HG03103 (cell line): ENCODE results near the gene PRDM16.

ENCODE experiments used
- ATAC-seq: cut with Tn5 transposase; IDR thresholded peaks from one replicate; pipeline ENCODE4 v1.9.1; 2021; ENCODE audit warnings: low read depth; ENCODE audit not compliant: unreplicated experiment

The PRDM16 gene

DNA sequence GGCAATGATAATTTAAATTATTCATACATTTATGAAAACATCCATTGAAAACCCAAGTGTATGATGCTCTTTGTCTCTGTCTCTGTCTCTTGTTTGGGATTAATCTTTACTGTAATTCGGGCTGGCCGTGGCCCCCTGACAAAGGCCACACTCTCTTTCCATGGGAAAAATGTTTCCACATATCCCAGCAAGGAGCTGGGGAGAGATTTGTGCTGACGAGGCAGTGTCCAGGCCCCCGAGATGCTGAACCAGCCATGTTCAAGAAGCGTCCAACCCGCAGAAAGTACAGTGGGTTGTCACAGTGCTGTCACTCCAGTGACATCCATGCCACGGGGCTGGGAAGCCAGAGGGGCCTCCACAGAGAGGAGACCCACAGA, 147.0 kb downstream of the PRDM16 start:
- ATAC-seq, result no peak

DNA sequence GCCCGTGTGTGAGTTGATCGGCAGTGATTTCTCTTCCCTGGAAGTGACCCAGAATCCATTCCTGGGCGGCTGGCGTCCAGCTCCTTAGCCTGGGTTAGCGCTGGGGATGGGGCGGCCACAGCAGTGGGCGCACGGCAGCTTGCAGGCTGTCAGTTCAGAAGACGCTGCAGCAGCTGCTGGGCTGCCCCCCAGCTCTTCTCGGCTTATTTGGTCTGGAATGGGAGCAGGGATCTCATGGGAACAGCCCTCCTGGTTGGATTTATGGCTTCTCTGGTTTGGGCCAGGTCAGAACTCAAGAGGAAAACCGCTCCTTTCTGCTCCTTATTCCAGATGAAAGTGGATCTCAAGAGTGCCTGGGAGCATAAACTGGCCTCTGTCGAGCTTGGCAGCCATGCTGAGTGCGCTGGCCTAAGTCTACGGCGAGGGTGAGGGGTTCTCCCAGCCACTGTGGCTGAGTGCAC, 148.2 kb downstream of the PRDM16 start:
- no peak for ATAC-seq

DNA sequence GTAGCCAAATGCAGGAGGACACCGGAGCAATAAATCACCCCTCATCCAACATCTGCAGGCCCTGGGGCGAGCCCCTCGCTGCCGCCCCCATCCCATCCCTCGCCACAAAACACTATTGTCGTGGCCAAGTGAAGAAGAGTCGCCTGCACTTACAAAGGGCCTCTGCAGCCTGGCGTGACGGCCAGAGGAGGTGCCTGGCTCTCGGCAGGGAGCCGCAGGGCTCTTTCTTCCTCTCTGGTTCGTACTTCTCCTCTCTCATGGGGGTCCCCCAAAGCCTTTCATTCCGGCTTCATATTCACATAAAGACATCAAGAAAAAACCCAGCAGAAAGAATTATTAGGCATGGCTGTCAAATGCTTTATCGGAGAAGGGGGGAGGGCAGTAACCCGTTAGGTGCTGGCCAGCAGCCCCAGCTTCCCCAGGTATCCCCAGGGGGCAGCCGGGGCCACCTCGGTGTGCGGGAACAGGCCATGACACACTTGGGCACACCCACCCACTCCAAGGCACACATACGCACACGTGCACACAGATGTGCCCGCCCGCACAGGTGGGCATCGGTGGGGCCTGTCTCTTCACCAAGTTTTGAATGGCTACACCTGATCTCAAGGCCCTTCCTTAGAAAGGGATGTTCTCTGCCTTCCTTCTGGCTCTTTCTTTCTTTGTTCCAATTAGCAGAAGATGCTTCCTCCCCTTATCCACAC, 149.1 kb downstream of the PRDM16 start:
- no peak for ATAC-seq

DNA sequence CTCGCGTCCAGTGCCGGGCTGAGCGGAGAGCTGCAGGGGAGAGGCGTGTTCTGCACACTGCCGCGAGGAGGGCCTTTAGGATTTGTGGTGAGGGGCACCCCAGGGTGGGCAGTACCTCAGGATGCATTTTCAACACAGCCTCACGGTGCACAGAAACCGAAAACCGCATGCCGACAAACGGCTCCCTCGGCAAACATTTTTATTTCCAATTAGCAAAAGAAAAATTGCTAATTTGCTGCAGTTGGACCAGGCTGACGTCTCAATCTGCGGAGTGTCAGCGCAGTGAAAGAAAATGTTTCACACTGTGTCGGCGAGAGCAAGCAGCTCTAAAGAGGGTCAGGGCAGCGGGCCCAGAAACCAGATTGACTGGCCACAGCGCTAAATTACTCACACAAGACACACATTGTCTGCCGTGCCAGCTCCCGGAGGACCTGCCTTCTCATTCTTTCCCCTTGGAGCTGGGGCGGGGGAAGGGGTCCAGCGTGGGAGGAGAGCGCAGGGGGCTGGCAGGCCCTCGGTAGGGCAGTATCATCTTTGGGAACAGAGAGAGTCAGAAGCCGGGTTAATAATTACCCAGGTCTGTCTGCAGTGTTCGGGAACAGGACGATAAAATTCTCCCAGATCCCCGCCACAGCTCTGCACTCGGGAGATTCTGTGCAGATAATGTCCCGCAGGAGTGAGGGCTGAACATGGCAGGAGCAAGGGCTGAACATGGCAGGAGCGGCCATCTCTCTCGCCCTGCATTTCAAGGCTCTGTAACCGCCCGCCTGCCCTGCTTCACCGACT, 150.2 kb downstream of the PRDM16 start:
- ATAC-seq, result no peak

DNA sequence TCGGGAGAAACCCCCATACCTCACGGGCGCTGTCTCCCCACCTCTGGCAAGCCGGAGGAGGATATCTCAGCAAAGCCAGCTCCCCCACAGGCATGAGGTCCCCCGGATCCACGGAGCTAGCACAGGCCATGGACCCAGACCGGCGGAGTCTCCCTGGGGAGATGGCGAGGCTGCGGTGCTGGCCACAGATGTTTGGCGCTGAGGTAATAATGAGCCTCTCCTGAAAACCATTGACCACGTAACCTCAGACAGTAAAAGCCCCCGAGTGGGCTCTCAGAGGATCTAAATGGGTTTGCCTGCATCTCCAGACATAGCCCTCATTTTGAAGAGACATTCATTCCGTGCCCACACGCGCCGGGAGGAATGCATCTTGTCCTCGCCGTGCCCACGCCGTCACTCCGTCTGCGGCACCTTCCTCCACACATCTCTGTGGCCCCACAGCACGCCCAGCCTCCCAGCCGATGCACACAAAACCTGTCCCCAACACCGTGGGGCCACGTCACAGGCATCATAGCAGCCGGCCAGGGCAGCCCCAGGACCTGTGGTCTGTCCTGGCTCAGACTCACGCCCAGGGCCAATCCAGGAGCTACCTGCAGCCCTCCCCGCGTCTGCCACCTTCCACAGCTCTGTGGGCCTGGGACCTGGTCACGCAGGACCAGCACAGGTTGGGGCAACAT, 150.9 kb downstream of the PRDM16 start:
- no peak for ATAC-seq

DNA sequence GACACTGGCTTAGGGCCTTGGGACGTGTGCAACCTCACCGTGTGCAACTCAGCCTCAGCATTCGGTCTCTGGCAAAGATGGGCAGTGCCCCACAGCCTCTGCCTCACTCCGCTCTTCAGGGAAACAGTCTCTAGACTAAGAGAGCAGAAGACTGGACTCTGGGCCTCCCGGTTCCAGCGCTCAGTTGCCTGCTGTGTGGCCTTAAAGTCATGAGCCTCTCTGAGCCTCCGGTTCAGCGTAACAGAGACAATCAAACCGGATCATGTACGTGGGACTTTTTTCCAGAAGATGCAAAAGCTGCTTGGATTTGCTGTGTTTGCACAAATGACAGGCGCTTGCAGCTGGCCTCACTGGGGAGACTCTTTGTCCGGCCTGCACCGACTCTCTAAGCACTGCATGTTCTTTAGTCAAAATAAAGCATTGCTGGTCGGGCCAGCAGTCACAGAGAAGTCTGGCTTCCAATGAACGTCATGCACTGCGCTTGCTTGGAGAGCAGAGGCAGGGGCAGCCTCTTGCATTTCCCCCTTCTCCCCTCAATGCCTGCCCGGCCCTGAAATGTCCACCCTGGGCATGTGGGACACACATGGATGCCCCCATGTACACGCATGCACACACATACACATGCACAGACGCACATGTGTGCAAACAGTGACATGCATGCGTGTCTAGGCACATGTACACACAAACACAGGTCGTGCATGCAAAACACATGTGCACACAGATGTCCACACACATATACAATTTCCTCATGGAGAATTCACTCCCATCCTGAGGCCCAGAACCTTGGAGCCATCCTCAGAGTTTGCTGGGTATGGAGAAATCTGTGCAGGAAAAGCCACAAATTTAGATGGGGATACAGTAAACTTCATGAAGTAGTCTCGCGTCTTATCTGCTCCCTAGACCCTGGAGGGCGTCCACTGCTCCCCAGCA, 152.4 kb downstream of the PRDM16 start:
- ATAC-seq, result no peak

DNA sequence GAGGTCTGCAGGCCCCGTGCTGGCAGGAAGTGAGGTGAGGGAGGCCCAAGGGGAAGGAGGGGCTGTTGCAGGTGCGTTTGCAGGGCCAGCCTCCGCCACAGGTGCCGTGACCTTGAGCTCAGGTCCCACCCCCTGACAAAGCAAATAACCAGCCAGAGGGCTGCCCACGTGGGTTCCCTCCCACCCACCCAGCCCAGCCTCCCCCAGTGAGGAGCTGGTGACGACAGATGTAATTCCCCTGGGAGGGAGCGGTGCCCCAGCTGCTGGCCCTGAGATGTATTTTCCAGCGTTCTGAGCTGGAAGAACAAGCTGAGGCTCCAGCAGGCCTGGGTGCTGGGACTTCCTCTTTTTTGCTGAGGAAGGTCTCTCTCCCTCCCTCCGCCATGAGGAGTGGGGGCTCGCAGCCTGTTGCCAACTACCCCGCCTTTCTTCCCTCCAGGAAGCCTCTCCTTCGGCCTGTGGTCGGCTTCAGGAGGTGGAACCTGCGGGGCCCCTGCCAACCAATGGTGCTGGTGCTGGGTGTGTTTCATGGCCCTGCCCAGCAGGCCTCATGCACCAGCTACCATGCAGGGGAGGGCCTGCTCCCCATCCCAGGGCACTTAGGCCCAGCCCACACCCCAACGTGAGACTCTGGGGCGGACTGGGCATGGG, 153.2 kb downstream of the PRDM16 start:
- ATAC-seq, result no peak

DNA sequence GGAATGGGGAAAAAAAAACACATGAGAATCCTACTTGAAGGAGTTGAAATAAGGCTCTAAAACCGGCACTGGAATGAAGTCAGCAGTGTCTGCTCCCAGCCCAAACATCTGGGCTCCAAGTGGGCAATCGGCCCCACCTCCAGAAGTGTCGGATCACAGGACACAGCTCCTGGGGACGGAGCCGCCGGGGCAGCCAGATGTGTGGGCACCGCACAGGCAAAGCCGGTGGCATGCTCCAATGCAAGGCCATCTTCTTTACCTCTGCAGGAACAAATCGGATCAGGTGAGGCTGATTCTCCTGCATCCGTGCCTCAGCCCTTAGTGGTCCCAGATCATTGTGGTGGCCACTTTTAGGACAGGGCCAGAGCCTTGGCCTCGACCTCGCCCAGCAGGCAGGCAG, 156.7 kb downstream of the PRDM16 start:
- ATAC-seq, result no peak

DNA sequence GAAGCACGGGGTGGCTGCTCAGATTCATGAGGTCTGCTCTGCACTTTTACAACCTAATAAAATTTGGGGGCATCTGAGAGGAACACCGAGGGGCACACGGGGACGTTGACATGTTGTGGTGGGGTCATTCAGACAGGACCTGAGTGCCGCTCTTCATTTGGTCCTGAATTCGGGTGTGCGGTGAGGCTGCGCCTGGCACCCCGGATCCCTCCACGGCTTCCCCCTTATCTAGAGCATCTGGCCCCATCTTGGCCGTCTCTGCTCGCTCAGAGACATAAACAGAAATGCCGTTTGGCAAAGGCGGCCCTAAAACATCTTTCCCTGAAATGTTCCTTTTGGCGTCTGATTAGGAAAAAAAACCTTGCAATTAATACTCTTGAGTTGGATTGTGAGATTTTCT, 157.2 kb downstream of the PRDM16 start:
- ATAC-seq, result no peak

DNA sequence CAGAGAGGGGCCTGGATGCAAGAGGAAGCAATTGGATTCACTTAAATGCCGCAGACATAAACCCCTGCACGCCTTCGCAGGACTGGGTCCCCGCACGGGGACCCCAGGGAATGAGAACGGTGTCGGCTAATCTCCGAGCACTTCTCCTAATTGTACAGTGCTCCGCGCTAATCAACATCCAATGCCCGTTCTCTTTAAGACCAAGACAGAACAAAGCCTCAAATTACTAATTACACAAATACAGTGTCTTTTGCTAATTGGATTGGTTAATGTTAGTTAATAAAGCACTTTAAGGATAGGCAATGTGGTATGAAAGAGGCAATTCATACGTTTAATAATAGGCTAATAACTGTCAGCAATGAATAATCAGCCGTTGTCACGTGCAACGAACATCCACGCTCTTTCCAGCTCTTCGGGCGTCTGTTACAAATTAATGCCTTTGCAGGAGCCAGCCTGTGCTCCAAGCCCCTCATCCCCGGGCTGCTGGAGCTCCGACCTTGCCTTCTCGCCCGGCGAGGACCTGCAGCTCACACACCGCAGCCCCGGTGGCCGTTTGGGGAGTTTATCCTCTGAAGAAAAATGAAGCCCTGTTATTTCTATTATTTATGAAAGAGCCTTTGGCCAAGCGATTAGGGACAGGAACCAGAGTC, 157.8 kb downstream of the PRDM16 start:
- no peak for ATAC-seq

DNA sequence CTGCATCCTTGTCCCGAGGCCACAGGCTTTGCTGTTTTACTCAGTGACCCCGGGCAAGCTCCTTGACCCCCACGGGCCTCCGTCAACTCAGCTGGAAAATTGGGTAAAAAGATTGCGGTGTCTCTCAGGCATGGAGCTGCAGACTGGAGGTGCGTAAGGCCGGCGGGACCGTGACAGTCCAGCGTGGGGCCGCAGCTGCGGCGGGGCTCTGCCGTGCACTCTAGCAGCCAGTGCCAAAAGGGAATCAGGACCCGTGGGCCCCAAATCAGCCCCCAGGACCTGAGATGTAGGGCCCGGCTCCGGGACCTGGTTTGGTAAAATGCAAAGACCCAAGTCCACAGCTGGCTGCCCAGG, 158.3 kb downstream of the PRDM16 start:
- ATAC-seq, result no peak

DNA sequence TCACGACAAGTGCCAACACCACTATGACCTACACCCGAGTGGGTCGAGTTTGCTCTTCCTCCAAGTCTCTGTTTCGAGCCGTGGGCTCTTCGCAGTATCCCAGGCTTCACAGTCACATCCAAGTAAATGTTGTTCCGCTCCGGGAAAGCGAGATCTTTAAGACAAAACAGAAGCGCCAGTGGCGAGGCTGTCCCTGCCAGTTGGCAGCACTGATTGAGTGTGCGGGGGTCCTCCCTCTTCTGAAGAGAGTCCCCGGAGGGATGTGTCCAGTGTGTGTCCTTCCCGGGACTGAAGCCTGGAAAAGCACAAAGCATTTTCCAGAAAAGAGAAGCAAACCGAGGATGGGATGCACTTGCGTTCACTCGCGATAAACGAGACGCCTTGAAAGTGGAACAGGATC, 158.9 kb downstream of the PRDM16 start:
- ATAC-seq, result no peak

DNA sequence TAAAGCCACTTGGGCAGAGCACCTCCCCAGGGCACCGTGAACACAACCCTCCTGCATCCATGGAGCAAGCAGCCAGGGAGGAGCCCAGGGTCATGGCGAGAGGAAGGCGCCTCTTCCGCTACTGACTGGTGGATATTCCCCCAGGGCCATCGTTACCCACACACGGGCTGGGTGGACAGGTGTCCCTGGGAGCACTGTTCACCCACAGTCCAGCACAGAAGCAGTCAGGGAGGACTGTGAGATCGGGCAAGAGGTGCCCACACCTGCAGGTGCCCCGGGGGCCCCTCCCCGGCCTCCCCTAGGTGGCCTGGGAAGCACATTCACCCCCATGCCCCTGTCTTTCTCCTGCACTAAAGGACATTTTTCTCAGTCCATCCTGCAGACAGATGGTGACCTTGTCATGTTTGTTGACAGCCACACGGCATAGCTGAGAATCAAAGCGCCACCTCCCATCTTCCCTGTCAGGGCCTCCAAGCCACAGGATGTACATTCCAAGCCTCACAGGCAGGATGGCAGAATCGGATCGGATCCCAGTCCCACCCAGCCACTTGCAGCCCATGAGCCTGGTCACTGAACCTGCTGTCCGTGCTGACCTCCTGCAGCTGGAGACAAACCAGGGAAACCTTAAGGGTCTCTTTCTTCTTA, 160.2 kb downstream of the PRDM16 start:
- no peak for ATAC-seq

DNA sequence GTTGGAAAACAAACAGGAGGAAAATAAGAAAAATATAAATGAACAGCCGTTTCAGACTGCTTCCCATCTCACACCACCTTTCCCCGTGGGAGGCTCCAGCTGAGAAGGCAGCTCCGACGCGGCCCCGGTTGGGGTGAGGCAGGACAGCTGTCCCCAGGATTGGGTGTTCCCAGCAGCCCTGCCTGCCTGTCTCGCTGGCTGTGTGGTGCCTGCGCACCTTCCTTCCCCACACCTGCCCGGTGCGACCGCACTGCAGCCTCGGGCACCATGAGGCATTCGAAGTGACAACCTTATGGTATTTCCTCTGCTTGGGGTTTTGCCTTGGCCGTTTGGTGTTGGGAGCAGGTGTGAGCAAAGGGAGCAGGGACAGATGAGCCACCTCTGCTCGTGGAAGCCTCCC, 161.6 kb downstream of the PRDM16 start:
- ATAC-seq, result no peak

DNA sequence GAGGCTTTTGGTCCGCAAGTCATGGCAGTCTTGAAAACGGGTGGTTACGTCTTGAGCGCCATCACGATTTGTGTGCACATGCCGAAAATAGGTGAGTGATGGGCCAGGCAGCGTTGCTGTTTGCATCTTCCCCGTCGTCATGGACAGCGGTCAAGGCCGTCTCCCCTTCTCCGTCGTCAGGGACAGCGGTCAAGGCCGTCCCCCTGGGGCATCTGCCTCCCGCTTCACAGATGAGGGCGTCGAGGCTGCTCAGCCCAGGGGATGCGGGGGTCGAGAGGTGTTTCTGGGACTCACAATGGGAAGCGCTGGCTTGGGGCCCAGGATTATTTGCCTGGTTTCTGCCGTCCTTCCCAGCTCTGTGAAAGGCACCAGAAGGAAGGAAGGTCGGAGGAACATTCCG, 162.2 kb downstream of the PRDM16 start:
- no peak for ATAC-seq

DNA sequence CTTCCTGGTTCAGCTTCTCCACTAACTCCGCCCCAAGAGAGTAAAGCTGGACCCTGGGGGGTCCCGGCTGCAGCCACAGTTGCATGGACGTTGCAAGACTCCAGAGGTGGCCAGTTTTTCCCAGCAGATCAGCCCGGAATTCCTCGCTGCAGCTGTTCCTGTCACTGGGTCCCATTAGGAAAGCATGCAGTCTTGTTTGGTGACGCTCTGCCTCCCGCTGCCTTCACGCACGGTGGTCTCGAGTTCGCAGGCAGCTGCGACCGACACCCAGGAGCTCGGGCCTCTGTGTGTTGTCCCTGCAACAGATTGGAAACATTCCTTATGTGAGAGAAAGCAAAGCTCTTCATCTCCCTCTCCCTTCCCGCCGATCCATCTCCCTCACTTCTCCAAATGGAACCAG, 162.8 kb downstream of the PRDM16 start:
- no peak for ATAC-seq

DNA sequence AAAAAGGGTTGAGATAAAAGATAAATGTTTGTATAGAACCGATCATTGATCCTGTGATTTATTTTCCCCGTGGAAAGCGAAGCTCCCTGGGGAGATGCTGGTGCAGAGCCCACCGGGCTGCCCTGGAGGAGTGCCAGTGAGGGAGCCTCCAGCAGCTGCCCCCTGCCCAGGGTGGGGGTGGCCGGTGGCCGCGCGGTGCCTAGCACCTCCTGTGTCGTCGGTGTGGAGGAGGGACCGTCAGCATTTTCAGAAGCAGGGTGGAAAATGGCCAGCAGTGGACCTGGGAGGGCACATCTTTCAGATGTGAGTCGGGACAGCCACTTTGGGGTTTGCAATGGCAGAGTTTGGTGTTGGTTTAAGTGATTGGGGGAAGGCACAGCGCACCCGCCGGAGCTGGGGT, 164.0 kb downstream of the PRDM16 start:
- ATAC-seq, result no peak

DNA sequence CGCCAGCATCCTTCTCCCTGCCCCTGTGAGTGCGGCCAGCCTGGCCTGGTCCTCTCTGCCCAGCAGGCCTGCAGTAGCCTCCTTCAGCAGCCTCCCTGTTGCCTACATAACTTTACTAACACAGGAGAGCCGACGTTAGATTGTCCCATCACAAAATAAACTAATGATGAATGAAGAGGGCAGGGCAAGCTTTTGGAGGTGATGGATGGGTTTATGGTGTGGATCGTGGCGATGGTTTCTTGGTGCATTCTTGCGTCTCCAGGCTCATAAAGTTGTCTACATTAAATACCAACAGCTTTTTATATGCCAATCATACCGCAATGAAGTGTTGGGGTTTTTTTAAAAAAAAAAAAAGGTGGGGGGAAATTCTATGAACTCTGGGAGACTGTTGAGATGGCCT, 164.5 kb downstream of the PRDM16 start:
- no peak for ATAC-seq

DNA sequence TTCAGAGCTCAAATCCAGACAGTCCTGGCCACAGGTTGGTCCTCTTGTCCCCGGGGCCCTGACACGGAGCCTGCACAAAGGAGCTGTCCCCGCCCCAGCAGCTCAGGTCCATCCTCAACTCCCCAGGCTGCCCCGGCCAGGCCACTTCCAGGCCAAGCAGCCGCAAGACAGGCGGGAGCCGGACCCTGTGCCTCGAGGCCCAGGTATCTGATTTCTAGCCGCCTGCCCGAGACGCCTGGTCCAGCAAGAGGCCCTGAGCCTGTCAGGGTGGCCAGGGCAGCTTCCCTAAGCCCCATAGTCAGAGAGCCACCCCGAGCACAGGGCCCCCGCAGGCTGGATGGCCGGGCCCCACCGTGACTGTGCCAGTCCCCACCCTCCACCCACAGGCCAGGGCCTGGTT, 165.3 kb downstream of the PRDM16 start:
- ATAC-seq, result no peak
